ENCODE measurements around the gene MUC20.
"Not testable (repeated sequence)": the region's sequence is repeated elsewhere in the genome, so short reads cannot be mapped to it uniquely, and the experiment has no call there.

GRCh38 chr3:195737782-195738181 is 17.0 kb downstream of the MUC20 start:
- not testable (repeated sequence) for TF ChIP-seq CTCF, POLR2A (IDR thresholded peaks at IDR 0.05)
